A673 (cell line): ENCODE measurements around the gene AICDA.

Experiments used
- EZH2 ChIP-seq: fragments of 200-600 bp; sonication (generic); IDR thresholded peaks from 2 replicates; pipeline ENCODE4 v1.6.1; 2017; ENCODE audit warnings: borderline replicate concordance, low read depth, mild to moderate bottlenecking, mixed read lengths, antibody characterized with exemption, low read length; ENCODE audit not compliant: poor library complexity, severe bottlenecking
- TF ChIP-seq, protein P1 (sequence below): fragments of 300-800, 200-600 bp; sonication (generic); conservative IDR thresholded peaks from 2 replicates; pipeline ENCODE4 v1.5.1; 2017; ENCODE audit warnings: low read depth, mild to moderate bottlenecking, antibody characterized with exemption, low read length, moderate library complexity, mixed read lengths

DNA sequence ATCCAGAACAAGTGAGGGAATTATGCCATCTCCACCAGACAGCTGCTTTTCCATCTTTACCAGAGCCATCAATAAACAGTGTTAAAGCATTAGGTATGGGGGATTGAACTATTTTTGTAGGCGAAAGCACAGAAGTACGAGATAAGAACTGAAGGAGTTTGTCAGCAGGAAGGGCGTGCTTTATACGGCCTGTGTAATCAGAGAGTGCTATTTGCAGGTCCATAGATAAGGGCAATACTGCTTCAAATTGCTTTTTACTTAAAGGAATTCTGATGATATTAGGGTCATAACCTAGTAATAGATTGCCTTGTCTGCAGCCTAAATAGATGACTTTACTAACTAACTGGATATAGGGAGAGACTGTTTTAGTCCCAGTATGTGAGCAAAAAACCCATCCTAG, 51.6 kb downstream of the AICDA start:
- TF ChIP-seq, protein P1, sequence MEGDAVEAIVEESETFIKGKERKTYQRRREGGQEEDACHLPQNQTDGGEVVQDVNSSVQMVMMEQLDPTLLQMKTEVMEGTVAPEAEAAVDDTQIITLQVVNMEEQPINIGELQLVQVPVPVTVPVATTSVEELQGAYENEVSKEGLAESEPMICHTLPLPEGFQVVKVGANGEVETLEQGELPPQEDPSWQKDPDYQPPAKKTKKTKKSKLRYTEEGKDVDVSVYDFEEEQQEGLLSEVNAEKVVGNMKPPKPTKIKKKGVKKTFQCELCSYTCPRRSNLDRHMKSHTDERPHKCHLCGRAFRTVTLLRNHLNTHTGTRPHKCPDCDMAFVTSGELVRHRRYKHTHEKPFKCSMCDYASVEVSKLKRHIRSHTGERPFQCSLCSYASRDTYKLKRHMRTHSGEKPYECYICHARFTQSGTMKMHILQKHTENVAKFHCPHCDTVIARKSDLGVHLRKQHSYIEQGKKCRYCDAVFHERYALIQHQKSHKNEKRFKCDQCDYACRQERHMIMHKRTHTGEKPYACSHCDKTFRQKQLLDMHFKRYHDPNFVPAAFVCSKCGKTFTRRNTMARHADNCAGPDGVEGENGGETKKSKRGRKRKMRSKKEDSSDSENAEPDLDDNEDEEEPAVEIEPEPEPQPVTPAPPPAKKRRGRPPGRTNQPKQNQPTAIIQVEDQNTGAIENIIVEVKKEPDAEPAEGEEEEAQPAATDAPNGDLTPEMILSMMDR: no peak
- no peak for TF ChIP-seq EZH2
